ENCODE data around the gene TEDC2. TPM values are rescaled to one million over a fixed set of nuclear protein-coding genes. Genes with fewer than 3 reads are reported as not detected.

The TEDC2 gene
- total RNA-seq, 4 donors from 2014 or later = 1.4 to 2.3 TPM; not detected in 2

GRCh38 chr16:2447920-2448583 is 11.9 kb upstream of the TEDC2 start:
- TF ChIP-seq POLR2A (IDR thresholded peaks at IDR 0.05) (no peak), EP300 (IDR thresholded peaks at IDR 0.05; ENCODE audit: low read depth) (no peak), POLR2AphosphoS5 (IDR thresholded peaks at IDR 0.05) (no peak)
- TF ChIP-seq, protein P1, sequence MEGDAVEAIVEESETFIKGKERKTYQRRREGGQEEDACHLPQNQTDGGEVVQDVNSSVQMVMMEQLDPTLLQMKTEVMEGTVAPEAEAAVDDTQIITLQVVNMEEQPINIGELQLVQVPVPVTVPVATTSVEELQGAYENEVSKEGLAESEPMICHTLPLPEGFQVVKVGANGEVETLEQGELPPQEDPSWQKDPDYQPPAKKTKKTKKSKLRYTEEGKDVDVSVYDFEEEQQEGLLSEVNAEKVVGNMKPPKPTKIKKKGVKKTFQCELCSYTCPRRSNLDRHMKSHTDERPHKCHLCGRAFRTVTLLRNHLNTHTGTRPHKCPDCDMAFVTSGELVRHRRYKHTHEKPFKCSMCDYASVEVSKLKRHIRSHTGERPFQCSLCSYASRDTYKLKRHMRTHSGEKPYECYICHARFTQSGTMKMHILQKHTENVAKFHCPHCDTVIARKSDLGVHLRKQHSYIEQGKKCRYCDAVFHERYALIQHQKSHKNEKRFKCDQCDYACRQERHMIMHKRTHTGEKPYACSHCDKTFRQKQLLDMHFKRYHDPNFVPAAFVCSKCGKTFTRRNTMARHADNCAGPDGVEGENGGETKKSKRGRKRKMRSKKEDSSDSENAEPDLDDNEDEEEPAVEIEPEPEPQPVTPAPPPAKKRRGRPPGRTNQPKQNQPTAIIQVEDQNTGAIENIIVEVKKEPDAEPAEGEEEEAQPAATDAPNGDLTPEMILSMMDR (IDR thresholded peaks at IDR 0.05) = no peak
- H3K27me3 ChIP-seq = no peaks in the 10 kb centered on the region
- H3K4me3 ChIP-seq = no peak overlapping the region
- no peak for DNase-seq
- H3K4me1 ChIP-seq = no peaks in the 10 kb centered on the region
- H3K9me3 ChIP-seq = no peaks in the 10 kb centered on the region
- no peak overlapping the region for H3K27ac ChIP-seq
- in situ Hi-C loops (cut with MboI; ENCODE audit: low pct_ligation_motif_present in 1 of 4, low pct_unique_long_range_greater_than_20kb in 1 of 4, low sequenced_read_pairs in 3 of 4) = loop anchor here in 1 of 4 donors (25.0 kb wide), 1 partner anchor 139 kb away; no protein-coding TSS in a partner anchor
- 95% methylated on average over 11 of the region's 11 CpGs; no CpG with 5 or more reads in 1 of the 2 donors for WGBS, 2 donors (ENCODE audit: low coverage in 1 of 2)
- H3K36me3 ChIP-seq = peaks cover 0 to 3% (median 0%) of the 10 kb centered on the region in 4 donors
- intact Hi-C loops (cut with DNase I; ENCODE audit: low total_unique reads) = loop anchor here (1.0 kb wide), 1 partner anchor 17 kb away; no protein-coding TSS in a partner anchor

DNA sequence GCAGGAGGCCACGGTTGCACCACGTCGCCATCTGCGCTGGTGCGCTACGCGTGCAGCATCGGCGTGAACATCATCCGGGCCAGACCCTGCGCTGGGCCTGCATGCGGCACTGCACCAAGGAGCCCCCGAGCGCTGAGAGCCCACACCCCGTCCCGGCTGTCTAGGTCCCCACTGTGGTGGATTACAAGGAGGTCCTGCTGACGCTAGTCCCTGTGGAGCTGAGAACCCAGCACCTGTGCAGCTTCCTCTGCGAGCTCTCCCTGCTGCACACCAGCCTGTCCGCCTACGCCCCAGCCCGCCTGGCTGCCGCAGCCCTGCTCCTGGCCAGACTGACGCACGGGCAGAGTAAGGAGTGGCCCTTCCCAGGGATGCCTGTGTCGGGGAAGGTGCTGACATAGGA is 10.8 kb upstream of the TEDC2 start:
- no peak overlapping the region for H3K27ac ChIP-seq
- WGBS, 2 donors (ENCODE audit: low coverage in 1 of 2) = 98% methylated on average over 19 of the region's 25 CpGs; no CpG with 5 or more reads in 1 of the 2 donors
- H3K36me3 ChIP-seq = peaks cover 0 to 9% (median 0%) of the 10 kb centered on the region in 4 donors
- TF ChIP-seq POLR2AphosphoS5 (IDR thresholded peaks at IDR 0.05) = no peak
- TF ChIP-seq, protein P1 (IDR thresholded peaks at IDR 0.05) = no peak
- TF ChIP-seq POLR2A (IDR thresholded peaks at IDR 0.05) = no peak
- TF ChIP-seq EP300 (IDR thresholded peaks at IDR 0.05; ENCODE audit: low read depth) = no peak
- no peaks in the 10 kb centered on the region for H3K27me3 ChIP-seq
- no peaks in the 10 kb centered on the region for H3K4me1 ChIP-seq
- H3K9me3 ChIP-seq = no peaks in the 10 kb centered on the region
- DNase-seq = no peak
- no peak overlapping the region for H3K4me3 ChIP-seq
- intact Hi-C loops (cut with DNase I; ENCODE audit: low total_unique reads) (no loop called here), in situ Hi-C loops (cut with MboI; ENCODE audit: low pct_ligation_motif_present in 1 of 4, low pct_unique_long_range_greater_than_20kb in 1 of 4, low sequenced_read_pairs in 3 of 4) (loop anchor here in 1 of 4 donors (25.0 kb wide), 1 partner anchor 138 kb away; no protein-coding TSS in a partner anchor)

GRCh38 chr16:2450535-2450934 is 9.4 kb upstream of the TEDC2 start:
- Histone ChIP-seq H3K9me3 (no peaks in the 10 kb centered on the region), H3K27ac (no peak overlapping the region), H3K4me1 (no peaks in the 10 kb centered on the region), H3K27me3 (no peaks in the 10 kb centered on the region), H3K36me3 (peaks cover 0 to 9% (median 0%) of the 10 kb centered on the region in 4 donors), H3K4me3 (no peak overlapping the region)
- no peak for DNase-seq
- intact Hi-C loops (cut with DNase I; ENCODE audit: low total_unique reads) = no loop called here
- WGBS, 2 donors (ENCODE audit: low coverage in 1 of 2) = 91% methylated on average over 8 of the region's 8 CpGs; no CpG with 5 or more reads in 1 of the 2 donors
- TF ChIP-seq, protein P1 (IDR thresholded peaks at IDR 0.05) = no peak
- TF ChIP-seq POLR2AphosphoS5 (IDR thresholded peaks at IDR 0.05) (no peak), EP300 (IDR thresholded peaks at IDR 0.05; ENCODE audit: low read depth) (no peak), POLR2A (IDR thresholded peaks at IDR 0.05) (no peak)
- in situ Hi-C loops (cut with MboI; ENCODE audit: low pct_ligation_motif_present in 1 of 4, low pct_unique_long_range_greater_than_20kb in 1 of 4, low sequenced_read_pairs in 3 of 4) = no loop called here

DNA sequence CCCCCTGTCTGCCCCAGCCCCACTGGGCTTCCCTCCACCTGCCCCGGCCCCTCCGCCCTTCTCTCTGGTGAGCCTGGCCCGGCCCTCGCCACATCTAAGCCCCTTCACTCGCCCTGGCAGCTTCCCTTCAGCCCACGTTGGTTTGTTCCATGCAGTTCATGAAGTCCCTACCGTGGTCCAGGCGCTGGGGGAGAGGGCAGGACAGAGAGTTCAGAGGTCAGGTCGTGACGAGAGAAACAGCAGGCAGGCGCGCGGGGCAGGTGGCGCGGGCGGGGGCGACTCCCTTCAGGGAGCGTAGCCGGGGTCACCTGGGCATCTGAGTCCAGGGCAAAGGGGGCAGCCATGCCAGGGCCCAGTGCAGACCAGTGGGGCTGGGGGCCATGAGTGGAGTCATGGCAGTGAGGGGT is 8.9 kb upstream of the TEDC2 start:
- 93 to 100% methylated on average over 3 to 19 of the region's 19 CpGs for WGBS, 2 donors (ENCODE audit: low coverage in 1 of 2)
- no peak for DNase-seq
- intact Hi-C loops (cut with DNase I; ENCODE audit: low total_unique reads) (no loop called here), in situ Hi-C loops (cut with MboI; ENCODE audit: low pct_ligation_motif_present in 1 of 4, low pct_unique_long_range_greater_than_20kb in 1 of 4, low sequenced_read_pairs in 3 of 4) (no loop called here)
- Histone ChIP-seq H3K4me1 (no peaks in the 10 kb centered on the region), H3K36me3 (peaks cover 0 to 8% (median 0%) of the 10 kb centered on the region in 4 donors), H3K9me3 (no peaks in the 10 kb centered on the region), H3K27me3 (no peaks in the 10 kb centered on the region), H3K27ac (no peak overlapping the region), H3K4me3 (no peak overlapping the region)
- TF ChIP-seq, protein P1 (IDR thresholded peaks at IDR 0.05) = no peak
- TF ChIP-seq EP300 (IDR thresholded peaks at IDR 0.05; ENCODE audit: low read depth) (no peak), POLR2A (IDR thresholded peaks at IDR 0.05) (no peak), POLR2AphosphoS5 (IDR thresholded peaks at IDR 0.05) (no peak)

Measured in transverse colon (tissue), 4 donors.